Measurements from ENCODE around the gene GRB2.

- no peak for TF ChIP-seq NFE2L1 (CRISPR knock-in tag; IDR thresholded peaks at IDR 0.05)
- TF ChIP-seq ELF4 (CRISPR knock-in tag; IDR thresholded peaks at IDR 0.05; ENCODE audit: low read depth), result no peak
- no peak for TF ChIP-seq CTCF (IDR thresholded peaks at IDR 0.05)
- no peak for TF ChIP-seq TP53 (CRISPR knock-in tag; IDR thresholded peaks at IDR 0.05)
- no peak for TF ChIP-seq ETV6 (CRISPR knock-in tag; IDR thresholded peaks at IDR 0.05)
- no peak for TF ChIP-seq CREB1 (CRISPR knock-in tag; IDR thresholded peaks at IDR 0.05)
- no peak for TF ChIP-seq FOXJ3 (CRISPR knock-in tag; IDR thresholded peaks at IDR 0.05; ENCODE audit: borderline replicate concordance)
- TF ChIP-seq ATF2 (CRISPR knock-in tag; IDR thresholded peaks at IDR 0.05; ENCODE audit: borderline replicate concordance, low read depth), result no peak
- no peak for TF ChIP-seq MAX (CRISPR knock-in tag; IDR thresholded peaks at IDR 0.05)
- no peak for TF ChIP-seq ZNF416 (CRISPR knock-in tag; IDR thresholded peaks at IDR 0.05)
- TF ChIP-seq ZNF396 (CRISPR knock-in tag; IDR thresholded peaks at IDR 0.05; ENCODE audit: borderline replicate concordance), result no peak
- no peak for TF ChIP-seq TEAD4 (CRISPR knock-in tag; IDR thresholded peaks at IDR 0.05)
- no peak for TF ChIP-seq ATF3 (CRISPR knock-in tag; conservative IDR thresholded peaks at IDR 0.05)
Observed at GRCh38 chr17:75307957-75308731, 97.3 kb downstream of the GRB2 start.
